Thoracic aorta (tissue), 2 donors: ENCODE results near the gene CES3. TPM values are rescaled to one million over a fixed set of nuclear protein-coding genes. Genes with fewer than 3 reads are reported as not detected.

Source experiments
- ATAC-seq: fragments of 150-250 bp; one replicate; pipeline ENCODE4 v1.8.0; 2017; ENCODE audit warnings: low read depth; ENCODE audit not compliant: insufficient number of reproducible peaks, low FRiP score
- DNase-seq: peaks from one replicate; pipeline ENCODE4 v3.0.0-alpha.2; 2020; ENCODE audit warnings: low spot score
- H3K27ac ChIP-seq, 2 donors: fragments of 200-600 bp; sonication (generic); 1 replicate in 1 of 2; 2 replicates in 1 of 2; pipeline ENCODE4 v1.5.1; 2016; ENCODE audit warnings: mild to moderate bottlenecking in 2 of 2, moderate library complexity in 2 of 2
- H3K27me3 ChIP-seq: fragments of 200-600 bp; sonication (generic); replicated peaks from 2 replicates; pipeline ENCODE4 v1.6.0; 2016; ENCODE audit warnings: mild to moderate bottlenecking; ENCODE audit not compliant: insufficient read depth
- H3K36me3 ChIP-seq: fragments of 200-600 bp; sonication (generic); one replicate; pipeline ENCODE4 v1.5.1; 2016
- H3K4me1 ChIP-seq, 2 donors: fragments of 200-600 bp; sonication (generic); 1 replicate in 1 of 2; 2 replicates in 1 of 2; pipeline versions ENCODE4 v1.5.1 to v1.6.0; 2016; ENCODE audit warnings: low read depth in 2 of 2, mild to moderate bottlenecking in 1 of 2; ENCODE audit not compliant: control insufficient read depth in 1 of 2
- H3K4me3 ChIP-seq: fragments of 200-600 bp; sonication (generic); 2 replicates; pipeline ENCODE4 v1.5.1; 2016; ENCODE audit warnings: mild to moderate bottlenecking
- H3K9me3 ChIP-seq: fragments of 200-600 bp; sonication (generic); 2 replicates; pipeline ENCODE4 v1.5.1; 2016
- CTCF ChIP-seq: fragments of 200-600 bp; sonication (generic); IDR thresholded peaks from one replicate; pipeline ENCODE4 v1.5.1; 2019; ENCODE audit warnings: antibody characterized with exemption
- total RNA-seq, 2 donors: library from RNA; depleted of rRNA; stranded (reverse); fragments of >200 nt; gene quantifications; one replicate each; pipeline versions ENCODE4 v1.1.0 to v1.2.3, GENCODE V29; 2016

The CES3 gene
- total RNA-seq, 2 donors from 2014 or later: 0.63 to 1.1 TPM

- Histone ChIP-seq H3K4me3 (no peak overlapping the region), H3K4me1 (peaks cover 15 to 37% of the 10 kb centered on the region in 2 donors), H3K36me3 (peaks cover 25% of the 10 kb centered on the region), H3K27ac (no peak overlapping the region), H3K9me3 (no peaks in the 10 kb centered on the region), H3K27me3 (no peaks in the 10 kb centered on the region)
- no peak for TF ChIP-seq CTCF
- no peak for ATAC-seq
- no peak for DNase-seq
These were observed 24.0 kb upstream of the CES3 start for GRCh38 chr16:66936889-66937554.

GRCh38 chr16:66937725-66938337, 23.2 kb upstream of the CES3 start:
- DNase-seq: no peak
- no peak overlapping the region for H3K4me3 ChIP-seq
- TF ChIP-seq CTCF: no peak
- H3K36me3 ChIP-seq: peaks cover 31% of the 10 kb centered on the region
- H3K4me1 ChIP-seq: peaks cover 15 to 32% of the 10 kb centered on the region in 2 donors
- no peak overlapping the region for H3K27ac ChIP-seq
- no peaks in the 10 kb centered on the region for H3K9me3 ChIP-seq
- no peaks in the 10 kb centered on the region for H3K27me3 ChIP-seq
- no peak for ATAC-seq

- no peaks in the 10 kb centered on the region for H3K27me3 ChIP-seq
- H3K4me1 ChIP-seq: peaks cover 9 to 22% of the 10 kb centered on the region in 2 donors
- ATAC-seq (no peak), DNase-seq (no peak)
- H3K27ac ChIP-seq: no peak overlapping the region
- TF ChIP-seq CTCF: no peak
- no peaks in the 10 kb centered on the region for H3K9me3 ChIP-seq
- H3K36me3 ChIP-seq: peaks cover 39% of the 10 kb centered on the region
- H3K4me3 ChIP-seq: no peak overlapping the region
These were observed 21.7 kb upstream of the CES3 start for GRCh38 chr16:66939366-66939765.

- DNase-seq (no peak), ATAC-seq (no peak)
- Histone ChIP-seq H3K9me3 (no peaks in the 10 kb centered on the region), H3K4me1 (peaks cover 9 to 19% of the 10 kb centered on the region in 2 donors), H3K36me3 (peaks cover 39% of the 10 kb centered on the region), H3K4me3 (no peak overlapping the region), H3K27ac (no peak overlapping the region), H3K27me3 (no peaks in the 10 kb centered on the region)
- no peak for TF ChIP-seq CTCF
These were observed 20.8 kb upstream of the CES3 start for GRCh38 chr16:66940236-66940635.

GRCh38 chr16:66942981-66943380, 18.1 kb upstream of the CES3 start:
- H3K9me3 ChIP-seq: no peaks in the 10 kb centered on the region
- no peaks in the 10 kb centered on the region for H3K27me3 ChIP-seq
- no peak overlapping the region for H3K4me3 ChIP-seq
- DNase-seq (no peak), ATAC-seq (no peak)
- H3K27ac ChIP-seq: no peak overlapping the region
- H3K4me1 ChIP-seq: peaks cover 0 to 7% of the 10 kb centered on the region in 2 donors
- H3K36me3 ChIP-seq: peaks cover 39% of the 10 kb centered on the region
- TF ChIP-seq CTCF: no peak
